HCT116 (cell line): ENCODE data around the gene RHCG. TPM values are rescaled to one million over a fixed set of nuclear protein-coding genes. Genes with fewer than 3 reads are reported as not detected.

ENCODE experiments used
- ATAC-seq: fragments of 200-7000 bp; cut with Tn5 transposase; 2 replicates; pipeline ENCODE4 v1.9.1; 2020; ENCODE audit warnings: mild to moderate bottlenecking, moderate library complexity
- BruUV-seq: library from RNA; stranded (reverse); fragments of 400-500 nt; replicated peaks from 2 replicates; lab custom pipeline; 2021; lab: Mats Ljungman, UMichigan
- CTCF ChIA-PET: fragments of 300-600 bp; sonication (Branson Sonifier 250); formaldehyde crosslinking; loops from one replicate; lab custom pipeline; 2021; ENCODE audit warnings: antibody characterized with exemption; lab: Charles Lee
- POLR2A ChIA-PET: fragments of 300-600, 350-600 bp; sonication (Branson Sonifier 250); formaldehyde crosslinking; loops from one replicate; lab custom pipeline; 2021; ENCODE audit warnings: antibody characterized with exemption; lab: Charles Lee
- RAD21 ChIA-PET, 2 experiments: fragments of 300-600 bp; sonication (Branson Sonifier 250); formaldehyde crosslinking; loops; one replicate each; lab custom pipeline; 2023; ENCODE audit warnings: low total read pairs in 2 of 2; ENCODE audit not compliant: uncharacterized antibody in 2 of 2, unreplicated experiment in 2 of 2, low non-redundant PET in 1 of 2; lab: Charles Lee
- DNase-seq: peaks from one replicate; pipeline ENCODE4 v3.0.0-alpha.2; 2010; ENCODE audit warnings: low read depth, low spot score
- H2AFZ ChIP-seq: fragments of 200-600 bp; shearing (Covaris generic), sonication (generic); 2 replicates; pipeline ENCODE4 v1.6.1; 2017; ENCODE audit warnings: low read depth, mixed run types, mixed read lengths, antibody characterized with exemption, low read length; ENCODE audit not compliant: poor library complexity, severe bottlenecking
- H3K27ac ChIP-seq: 2 replicates; pipeline ENCODE4 v1.5.1; 2012; ENCODE audit warnings: low read depth, low read length
- H3K27me3 ChIP-seq: fragments of 200-600 bp; sonication (generic); 2 replicates; pipeline ENCODE4 v1.6.1; 2016; ENCODE audit warnings: mixed run types, low read length, mixed read lengths; ENCODE audit not compliant: insufficient read depth
- H3K36me3 ChIP-seq, 2 experiments: fragments of 200-500 bp in 1 of 2; fragments of 200-600 bp in 1 of 2; sonication (Bioruptor generic) in 1 of 2; sonication (generic) in 1 of 2; 2 replicates each; pipeline versions ENCODE4 v1.5.1 to v1.6.1; 2014 to 2016; ENCODE audit warnings: low read length in 2 of 2, inconsistent platforms in 1 of 2, mixed read lengths in 1 of 2, mixed run types in 1 of 2; ENCODE audit not compliant: insufficient read depth in 2 of 2, control insufficient read depth in 1 of 2
- H3K4me1 ChIP-seq, 2 experiments: fragments of 200-600 bp in 1 of 2; sonication (generic) in 1 of 2; 2 replicates each; pipeline versions ENCODE4 v1.5.1 to v1.6.1; 2012 to 2017; ENCODE audit warnings: low read length in 2 of 2, inconsistent platforms in 1 of 2, mild to moderate bottlenecking in 1 of 2, mixed read lengths in 1 of 2, mixed run types in 1 of 2, moderate library complexity in 1 of 2; ENCODE audit not compliant: insufficient read depth in 2 of 2, control insufficient read depth in 1 of 2
- H3K4me2 ChIP-seq: fragments of 200-600 bp; sonication (generic); 2 replicates; pipeline ENCODE4 v1.6.1; 2017; ENCODE audit warnings: mixed run types, low read length, mixed read lengths
- H3K4me3 ChIP-seq, 2 experiments: fragments of 200-600 bp in 1 of 2; sonication (generic) in 1 of 2; replicated peaks in 1 of 2; 2 replicates each; pipeline ENCODE4 v1.5.1; 2011 to 2016; ENCODE audit warnings: low read length in 2 of 2, control low read depth in 1 of 2, low read depth in 1 of 2, mild to moderate bottlenecking in 1 of 2, mixed read lengths in 1 of 2, mixed run types in 1 of 2
- H3K79me2 ChIP-seq: fragments of 200-600 bp; sonication (generic); 2 replicates; pipeline ENCODE4 v1.6.1; 2017; ENCODE audit warnings: mild to moderate bottlenecking, mixed run types, low read length, moderate library complexity, mixed read lengths; ENCODE audit not compliant: insufficient read depth
- H3K9ac ChIP-seq: fragments of 200-600 bp; sonication (generic); 2 replicates; pipeline ENCODE4 v1.6.1; 2016; ENCODE audit warnings: low read length, mixed read lengths
- H3K9me2 ChIP-seq: fragments of 200-600 bp; sonication (generic), shearing (Covaris generic); 2 replicates; pipeline ENCODE4 v1.6.1; 2017; ENCODE audit warnings: mixed run types, mild to moderate bottlenecking, moderate library complexity; ENCODE audit not compliant: insufficient read depth
- H3K9me3 ChIP-seq, 2 experiments: fragments of 200-500 bp in 1 of 2; fragments of 200-600 bp in 1 of 2; sonication (Bioruptor generic) in 1 of 2; sonication (generic) in 1 of 2; 2 replicates each; pipeline ENCODE4 v1.6.1; 2014 to 2017; ENCODE audit warnings: low read length in 2 of 2, mixed read lengths in 2 of 2, inconsistent platforms in 1 of 2, low read depth in 1 of 2, mild to moderate bottlenecking in 1 of 2, mixed run types in 1 of 2, moderate library complexity in 1 of 2; ENCODE audit not compliant: control insufficient read depth in 1 of 2, insufficient read depth in 1 of 2
- H4K20me1 ChIP-seq: fragments of 200-600 bp; sonication (generic), shearing (Covaris generic); 2 replicates; pipeline ENCODE4 v1.6.1; 2017; ENCODE audit warnings: mixed run types, mild to moderate bottlenecking, moderate library complexity; ENCODE audit not compliant: insufficient read depth
- ATF3 ChIP-seq: IDR thresholded peaks from 2 replicates; pipeline ENCODE4 v1.6.1; 2012
- EZH2 ChIP-seq: fragments of 200-600 bp; sonication (generic); IDR thresholded peaks from 2 replicates; pipeline ENCODE4 v1.6.1; 2017; ENCODE audit warnings: antibody characterized with exemption, mixed run types
- FOSL1 ChIP-seq: IDR thresholded peaks from 2 replicates; pipeline ENCODE4 v1.6.1; 2012; ENCODE audit warnings: low read depth
- MAX ChIP-seq: IDR thresholded peaks from 2 replicates; pipeline ENCODE4 v1.6.1; 2012
- POLR2A ChIP-seq: IDR thresholded peaks from 2 replicates; pipeline ENCODE4 v1.7.0; 2011; ENCODE audit warnings: borderline replicate concordance; ENCODE audit not compliant: insufficient read depth, insufficient read length; ENCODE audit errors: extremely low read depth
- REST ChIP-seq: IDR thresholded peaks from 2 replicates; pipeline ENCODE4 v1.6.1; 2012; ENCODE audit warnings: low read depth
- SRF ChIP-seq: IDR thresholded peaks from 2 replicates; pipeline ENCODE4 v1.6.1; 2012; ENCODE audit warnings: low read depth
- YY1 ChIP-seq: IDR thresholded peaks from 2 replicates; pipeline ENCODE4 v1.6.1; 2011; ENCODE audit warnings: low read length, low read depth, moderate library complexity, mild to moderate bottlenecking; ENCODE audit not compliant: insufficient replicate concordance; ENCODE audit errors: extremely low read depth
- ZBTB33 ChIP-seq: IDR thresholded peaks from 2 replicates; pipeline ENCODE4 v1.6.1; 2011; ENCODE audit warnings: mild to moderate bottlenecking, low read length, moderate library complexity; ENCODE audit not compliant: insufficient replicate concordance; ENCODE audit errors: extremely low read depth
- ZNF274 ChIP-seq: fragments of 200-500 bp; sonication (Bioruptor generic); IDR thresholded peaks from 2 replicates; pipeline ENCODE4 v1.6.1; 2014; ENCODE audit warnings: mild to moderate bottlenecking, low read depth, low read length, inconsistent platforms
- intact Hi-C: fragments of 100-400 bp; cut with micrococcal nuclease; formaldehyde crosslinking; loops from 2 replicates; pipeline ENCODE4 v1.10.0; 2022
- total RNA-seq: library from RNA; stranded (reverse); gene quantifications from one replicate; pipeline ENCODE4 v1.2.1, GENCODE V29; 2021; ENCODE audit not compliant: unreplicated experiment

RHCG gene
- total RNA-seq, 1 experiment from 2014 or later, result not detected

- Histone ChIP-seq H3K4me3 (no peak overlapping the region), H4K20me1 (no peaks in the 10 kb centered on the region), H3K27me3 (no peaks in the 10 kb centered on the region), H3K9me2 (no peaks in the 10 kb centered on the region), H3K9me3 (no peaks in the 10 kb centered on the region), H2AFZ (no peak overlapping the region), H3K4me2 (no peak overlapping the region), H3K27ac (no peak overlapping the region)
- no TSS peak for BruUV-seq
- RAD21 ChIA-PET, result no interaction called here
- POLR2A ChIA-PET, result interaction anchor here (0.6 kb wide), 1 partner anchor 9 kb away, joined by 3 read pairs; no protein-coding TSS in a partner anchor
- TF ChIP-seq POLR2A (no peak), SRF (no peak), ATF3 (no peak), YY1 (no peak), EZH2 (no peak), FOSL1 (no peak), MAX (no peak), ZNF274 (no peak), REST (no peak), ZBTB33 (no peak)
- TF ChIP-seq, all 23 proteins: peak for 0
- Histone ChIP-seq H3K79me2 (no peaks in the 10 kb centered on the region), H3K4me1 (no peaks in the 10 kb centered on the region), H3K36me3 (no peaks in the 10 kb centered on the region), H3K9ac (no peak overlapping the region)
- DNase-seq (no peak), ATAC-seq (no peak)
- CTCF ChIA-PET, result no interaction called here
- intact Hi-C loops, result no loop called here
Measured at GRCh38 chr15:89528757-89529352, 32.5 kb upstream of the RHCG start.
